HepG2 (cell line): ENCODE measurements around the gene LRRC3C. TPM values are rescaled to one million over a fixed set of nuclear protein-coding genes. Genes with fewer than 3 reads are reported as not detected.

Experiments used
- FOXP1 ChIP-seq, 2 experiments: fragments of 450-650 bp in 1 of 2; IDR thresholded peaks; 2 replicates each; pipeline ENCODE4 v1.6.1; 2017 to 2018; ENCODE audit warnings: antibody characterized with exemption in 1 of 2
- NFKB2 ChIP-seq: sonication (generic); formaldehyde crosslinking; IDR thresholded peaks from 2 replicates; pipeline ENCODE4 v1.4.0; 2020; ENCODE audit warnings: missing genetic modification reagents, borderline replicate concordance
- PHF21A ChIP-seq: sonication (generic); formaldehyde crosslinking; IDR thresholded peaks from 2 replicates; pipeline ENCODE4 v1.5.0; 2020; ENCODE audit warnings: mild to moderate bottlenecking, missing genetic modification reagents
- POLR2G ChIP-seq: fragments of 200-400 bp; formaldehyde crosslinking; IDR thresholded peaks from 2 replicates; pipeline ENCODE4 v1.6.1; 2018; ENCODE audit warnings: mild to moderate bottlenecking, low read depth, low read length, moderate library complexity
- SNAPC2 ChIP-seq: sonication (generic); formaldehyde crosslinking; IDR thresholded peaks from 2 replicates; pipeline ENCODE4 v1.8.1; 2022; ENCODE audit warnings: mild to moderate bottlenecking, missing genetic modification reagents
- ZNF33B ChIP-seq: sonication (generic); formaldehyde crosslinking; IDR thresholded peaks from 2 replicates; pipeline ENCODE4 v1.5.1; 2020; ENCODE audit warnings: mild to moderate bottlenecking, missing genetic modification reagents
- ZNF839 ChIP-seq: sonication (generic); formaldehyde crosslinking; IDR thresholded peaks from 2 replicates; pipeline ENCODE4 v1.4.0; 2020; ENCODE audit warnings: missing genetic modification reagents, mild to moderate bottlenecking, borderline replicate concordance
- ZZZ3 ChIP-seq: sonication (generic); formaldehyde crosslinking; IDR thresholded peaks from 2 replicates; pipeline ENCODE4 v1.4.0; 2020; ENCODE audit warnings: missing genetic modification reagents, mild to moderate bottlenecking, borderline replicate concordance
- polyA plus RNA-seq, 8 experiments: library from polyadenylated mRNA; depleted of rRNA in 3 of 8; stranded (reverse) in 7 of 8; unstranded in 1 of 8; fragments of >200 nt; fragmentation: Illumina TruSeq in 4 of 8; extraction: Trizol in 4 of 8; gene quantifications; 2 replicates each; pipeline versions ENCODE4 v1.2.1 to v1.2.3, GENCODE V29; 2011 to 2016; ENCODE audit warnings: low read depth in 4 of 8, missing spikeins in 1 of 8, mixed read lengths in 1 of 8; ENCODE audit not compliant: insufficient read depth in 1 of 8
- total RNA-seq, 5 experiments: library from RNA; depleted of rRNA; stranded (reverse); fragments of >200 nt; fragmentation: Illumina TruSeq; extraction: Trizol; gene quantifications; 2 replicates each; pipeline ENCODE4 v1.2.3, GENCODE V29; 2016; ENCODE audit warnings: low read depth in 1 of 5
- TF ChIP-seq, protein P1 (sequence below): sonication (generic); formaldehyde crosslinking; IDR thresholded peaks from 2 replicates; pipeline ENCODE4 v1.4.0; 2020; ENCODE audit warnings: mild to moderate bottlenecking, missing genetic modification reagents
- TF ChIP-seq, protein P2 (sequence below): sonication (generic); formaldehyde crosslinking; IDR thresholded peaks from 2 replicates; pipeline ENCODE4 v1.8.1; 2022; ENCODE audit warnings: low read depth, mild to moderate bottlenecking, missing genetic modification reagents
- TF ChIP-seq, protein P3 (sequence below): sonication (generic); formaldehyde crosslinking; IDR thresholded peaks from 2 replicates; pipeline ENCODE4 v1.5.0; 2020; ENCODE audit warnings: mild to moderate bottlenecking, missing genetic modification reagents, borderline replicate concordance
- TF ChIP-seq, protein P4 (sequence below): sonication (generic); formaldehyde crosslinking; IDR thresholded peaks from 2 replicates; pipeline ENCODE4 v1.5.0; 2020; ENCODE audit warnings: missing genetic modification reagents, mild to moderate bottlenecking, borderline replicate concordance
- TF ChIP-seq, protein P5 (sequence below): sonication (generic); formaldehyde crosslinking; IDR thresholded peaks from 2 replicates; pipeline ENCODE4 v1.4.0; 2020; ENCODE audit warnings: mild to moderate bottlenecking, missing genetic modification reagents
- TF ChIP-seq, protein P6 (sequence below): sonication (generic); formaldehyde crosslinking; IDR thresholded peaks from 2 replicates; pipeline ENCODE4 v1.4.0; 2020; ENCODE audit warnings: missing genetic modification reagents

LRRC3C gene
- total and polyA plus RNA-seq, 2 of the 13 experiments (the other 11 are each of a cell fraction or from before 2014, with no cell fraction given), result 0.17 TPM; not detected in 1

DNA sequence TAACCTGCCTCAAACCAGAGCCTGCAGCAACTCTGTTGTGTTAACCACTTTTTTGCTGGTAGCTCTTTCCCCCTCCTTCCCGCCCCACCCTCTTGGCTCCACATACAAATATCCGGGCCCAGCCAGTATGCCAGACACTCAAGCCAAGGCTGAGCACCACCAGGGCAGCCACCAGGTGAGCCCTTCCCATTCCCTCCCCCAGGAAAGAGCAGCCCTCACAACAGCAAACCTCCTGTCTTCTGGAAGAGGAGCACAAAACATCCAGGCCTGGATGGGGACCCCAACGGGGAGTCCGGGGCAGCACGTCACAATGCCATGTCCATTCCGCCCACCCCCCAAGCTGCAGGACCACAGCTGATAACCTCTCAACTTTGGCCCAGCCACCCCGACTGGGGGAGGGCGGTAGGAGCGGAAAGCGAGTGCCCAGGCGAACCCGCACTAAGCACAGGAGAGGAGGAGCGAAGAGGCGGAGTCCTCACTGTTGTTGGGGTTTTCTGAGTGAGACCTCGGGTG, 888 bp upstream of the LRRC3C start (continued):
- TF ChIP-seq, protein P1, sequence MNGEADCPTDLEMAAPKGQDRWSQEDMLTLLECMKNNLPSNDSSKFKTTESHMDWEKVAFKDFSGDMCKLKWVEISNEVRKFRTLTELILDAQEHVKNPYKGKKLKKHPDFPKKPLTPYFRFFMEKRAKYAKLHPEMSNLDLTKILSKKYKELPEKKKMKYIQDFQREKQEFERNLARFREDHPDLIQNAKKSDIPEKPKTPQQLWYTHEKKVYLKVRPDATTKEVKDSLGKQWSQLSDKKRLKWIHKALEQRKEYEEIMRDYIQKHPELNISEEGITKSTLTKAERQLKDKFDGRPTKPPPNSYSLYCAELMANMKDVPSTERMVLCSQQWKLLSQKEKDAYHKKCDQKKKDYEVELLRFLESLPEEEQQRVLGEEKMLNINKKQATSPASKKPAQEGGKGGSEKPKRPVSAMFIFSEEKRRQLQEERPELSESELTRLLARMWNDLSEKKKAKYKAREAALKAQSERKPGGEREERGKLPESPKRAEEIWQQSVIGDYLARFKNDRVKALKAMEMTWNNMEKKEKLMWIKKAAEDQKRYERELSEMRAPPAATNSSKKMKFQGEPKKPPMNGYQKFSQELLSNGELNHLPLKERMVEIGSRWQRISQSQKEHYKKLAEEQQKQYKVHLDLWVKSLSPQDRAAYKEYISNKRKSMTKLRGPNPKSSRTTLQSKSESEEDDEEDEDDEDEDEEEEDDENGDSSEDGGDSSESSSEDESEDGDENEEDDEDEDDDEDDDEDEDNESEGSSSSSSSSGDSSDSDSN (CRISPR knock-in tag), result peak; percentile 56
- TF ChIP-seq, protein P2, sequence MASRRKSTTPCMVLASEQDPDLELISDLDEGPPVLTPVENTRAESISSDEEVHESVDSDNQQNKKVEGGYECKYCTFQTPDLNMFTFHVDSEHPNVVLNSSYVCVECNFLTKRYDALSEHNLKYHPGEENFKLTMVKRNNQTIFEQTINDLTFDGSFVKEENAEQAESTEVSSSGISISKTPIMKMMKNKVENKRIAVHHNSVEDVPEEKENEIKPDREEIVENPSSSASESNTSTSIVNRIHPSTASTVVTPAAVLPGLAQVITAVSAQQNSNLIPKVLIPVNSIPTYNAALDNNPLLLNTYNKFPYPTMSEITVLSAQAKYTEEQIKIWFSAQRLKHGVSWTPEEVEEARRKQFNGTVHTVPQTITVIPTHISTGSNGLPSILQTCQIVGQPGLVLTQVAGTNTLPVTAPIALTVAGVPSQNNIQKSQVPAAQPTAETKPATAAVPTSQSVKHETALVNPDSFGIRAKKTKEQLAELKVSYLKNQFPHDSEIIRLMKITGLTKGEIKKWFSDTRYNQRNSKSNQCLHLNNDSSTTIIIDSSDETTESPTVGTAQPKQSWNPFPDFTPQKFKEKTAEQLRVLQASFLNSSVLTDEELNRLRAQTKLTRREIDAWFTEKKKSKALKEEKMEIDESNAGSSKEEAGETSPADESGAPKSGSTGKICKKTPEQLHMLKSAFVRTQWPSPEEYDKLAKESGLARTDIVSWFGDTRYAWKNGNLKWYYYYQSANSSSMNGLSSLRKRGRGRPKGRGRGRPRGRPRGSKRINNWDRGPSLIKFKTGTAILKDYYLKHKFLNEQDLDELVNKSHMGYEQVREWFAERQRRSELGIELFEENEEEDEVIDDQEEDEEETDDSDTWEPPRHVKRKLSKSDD (CRISPR knock-in tag), result no peak
- TF ChIP-seq ZZZ3, result 0 out of 2 replicates have a peak, but pooled peaks have one; percentile 22
- TF ChIP-seq, protein P3, sequence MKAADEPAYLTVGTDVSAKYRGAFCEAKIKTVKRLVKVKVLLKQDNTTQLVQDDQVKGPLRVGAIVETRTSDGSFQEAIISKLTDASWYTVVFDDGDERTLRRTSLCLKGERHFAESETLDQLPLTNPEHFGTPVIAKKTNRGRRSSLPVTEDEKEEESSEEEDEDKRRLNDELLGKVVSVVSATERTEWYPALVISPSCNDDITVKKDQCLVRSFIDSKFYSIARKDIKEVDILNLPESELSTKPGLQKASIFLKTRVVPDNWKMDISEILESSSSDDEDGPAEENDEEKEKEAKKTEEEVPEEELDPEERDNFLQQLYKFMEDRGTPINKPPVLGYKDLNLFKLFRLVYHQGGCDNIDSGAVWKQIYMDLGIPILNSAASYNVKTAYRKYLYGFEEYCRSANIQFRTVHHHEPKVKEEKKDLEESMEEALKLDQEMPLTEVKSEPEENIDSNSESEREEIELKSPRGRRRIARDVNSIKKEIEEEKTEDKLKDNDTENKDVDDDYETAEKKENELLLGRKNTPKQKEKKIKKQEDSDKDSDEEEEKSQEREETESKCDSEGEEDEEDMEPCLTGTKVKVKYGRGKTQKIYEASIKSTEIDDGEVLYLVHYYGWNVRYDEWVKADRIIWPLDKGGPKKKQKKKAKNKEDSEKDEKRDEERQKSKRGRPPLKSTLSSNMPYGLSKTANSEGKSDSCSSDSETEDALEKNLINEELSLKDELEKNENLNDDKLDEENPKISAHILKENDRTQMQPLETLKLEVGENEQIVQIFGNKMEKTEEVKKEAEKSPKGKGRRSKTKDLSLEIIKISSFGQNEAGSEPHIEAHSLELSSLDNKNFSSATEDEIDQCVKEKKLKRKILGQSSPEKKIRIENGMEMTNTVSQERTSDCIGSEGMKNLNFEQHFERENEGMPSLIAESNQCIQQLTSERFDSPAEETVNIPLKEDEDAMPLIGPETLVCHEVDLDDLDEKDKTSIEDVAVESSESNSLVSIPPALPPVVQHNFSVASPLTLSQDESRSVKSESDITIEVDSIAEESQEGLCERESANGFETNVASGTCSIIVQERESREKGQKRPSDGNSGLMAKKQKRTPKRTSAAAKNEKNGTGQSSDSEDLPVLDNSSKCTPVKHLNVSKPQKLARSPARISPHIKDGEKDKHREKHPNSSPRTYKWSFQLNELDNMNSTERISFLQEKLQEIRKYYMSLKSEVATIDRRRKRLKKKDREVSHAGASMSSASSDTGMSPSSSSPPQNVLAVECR (CRISPR knock-in tag), result peak; percentile 36
- TF ChIP-seq, protein P4, sequence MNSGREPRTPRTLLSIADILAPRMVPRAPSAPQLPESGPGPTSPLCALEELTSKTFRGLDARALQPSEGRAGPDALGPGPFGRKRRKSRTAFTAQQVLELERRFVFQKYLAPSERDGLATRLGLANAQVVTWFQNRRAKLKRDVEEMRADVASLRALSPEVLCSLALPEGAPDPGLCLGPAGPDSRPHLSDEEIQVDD (CRISPR knock-in tag), result peak; percentile 6; the same call in 1 of the 2 replicates
- peak; percentile 11; the same call in 1 of the 2 replicates for TF ChIP-seq NFKB2 (CRISPR knock-in tag)
- peak; percentile 66; the same call in 1 of the 2 replicates for TF ChIP-seq PHF21A
- TF ChIP-seq FOXP1 (IDR thresholded peaks at IDR 0.05), result no peak
- TF ChIP-seq FOXP1 (CRISPR knock-in tag; IDR thresholded peaks at IDR 0.05), result peak; percentile 34; the same call in 1 of the 2 replicates
- TF ChIP-seq SNAPC2 (CRISPR knock-in tag), result peak; percentile 41; the same call in 1 of the 2 replicates
- TF ChIP-seq, protein P5, sequence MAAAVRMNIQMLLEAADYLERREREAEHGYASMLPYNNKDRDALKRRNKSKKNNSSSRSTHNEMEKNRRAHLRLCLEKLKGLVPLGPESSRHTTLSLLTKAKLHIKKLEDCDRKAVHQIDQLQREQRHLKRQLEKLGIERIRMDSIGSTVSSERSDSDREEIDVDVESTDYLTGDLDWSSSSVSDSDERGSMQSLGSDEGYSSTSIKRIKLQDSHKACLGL (CRISPR knock-in tag), result 0 out of 2 replicates have a peak, but pooled peaks have one; percentile 25
- peak; percentile 46; the same call in 1 of the 2 replicates for TF ChIP-seq ZNF839 (CRISPR knock-in tag)
- TF ChIP-seq POLR2G, result peak; percentile 64
- 0 out of 2 replicates have a peak, but pooled peaks have one; percentile 32 for TF ChIP-seq ZNF33B
- TF ChIP-seq, protein P6, sequence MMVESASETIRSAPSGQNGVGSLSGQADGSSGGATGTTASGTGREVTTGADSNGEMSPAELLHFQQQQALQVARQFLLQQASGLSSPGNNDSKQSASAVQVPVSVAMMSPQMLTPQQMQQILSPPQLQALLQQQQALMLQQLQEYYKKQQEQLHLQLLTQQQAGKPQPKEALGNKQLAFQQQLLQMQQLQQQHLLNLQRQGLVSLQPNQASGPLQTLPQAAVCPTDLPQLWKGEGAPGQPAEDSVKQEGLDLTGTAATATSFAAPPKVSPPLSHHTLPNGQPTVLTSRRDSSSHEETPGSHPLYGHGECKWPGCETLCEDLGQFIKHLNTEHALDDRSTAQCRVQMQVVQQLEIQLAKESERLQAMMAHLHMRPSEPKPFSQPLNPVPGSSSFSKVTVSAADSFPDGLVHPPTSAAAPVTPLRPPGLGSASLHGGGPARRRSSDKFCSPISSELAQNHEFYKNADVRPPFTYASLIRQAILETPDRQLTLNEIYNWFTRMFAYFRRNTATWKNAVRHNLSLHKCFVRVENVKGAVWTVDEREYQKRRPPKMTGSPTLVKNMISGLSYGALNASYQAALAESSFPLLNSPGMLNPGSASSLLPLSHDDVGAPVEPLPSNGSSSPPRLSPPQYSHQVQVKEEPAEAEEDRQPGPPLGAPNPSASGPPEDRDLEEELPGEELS, result 0 out of 2 replicates have a peak, but pooled peaks have one; percentile 33
